ENCODE results near the gene PIK3R5.

PIK3R5 gene

DNA sequence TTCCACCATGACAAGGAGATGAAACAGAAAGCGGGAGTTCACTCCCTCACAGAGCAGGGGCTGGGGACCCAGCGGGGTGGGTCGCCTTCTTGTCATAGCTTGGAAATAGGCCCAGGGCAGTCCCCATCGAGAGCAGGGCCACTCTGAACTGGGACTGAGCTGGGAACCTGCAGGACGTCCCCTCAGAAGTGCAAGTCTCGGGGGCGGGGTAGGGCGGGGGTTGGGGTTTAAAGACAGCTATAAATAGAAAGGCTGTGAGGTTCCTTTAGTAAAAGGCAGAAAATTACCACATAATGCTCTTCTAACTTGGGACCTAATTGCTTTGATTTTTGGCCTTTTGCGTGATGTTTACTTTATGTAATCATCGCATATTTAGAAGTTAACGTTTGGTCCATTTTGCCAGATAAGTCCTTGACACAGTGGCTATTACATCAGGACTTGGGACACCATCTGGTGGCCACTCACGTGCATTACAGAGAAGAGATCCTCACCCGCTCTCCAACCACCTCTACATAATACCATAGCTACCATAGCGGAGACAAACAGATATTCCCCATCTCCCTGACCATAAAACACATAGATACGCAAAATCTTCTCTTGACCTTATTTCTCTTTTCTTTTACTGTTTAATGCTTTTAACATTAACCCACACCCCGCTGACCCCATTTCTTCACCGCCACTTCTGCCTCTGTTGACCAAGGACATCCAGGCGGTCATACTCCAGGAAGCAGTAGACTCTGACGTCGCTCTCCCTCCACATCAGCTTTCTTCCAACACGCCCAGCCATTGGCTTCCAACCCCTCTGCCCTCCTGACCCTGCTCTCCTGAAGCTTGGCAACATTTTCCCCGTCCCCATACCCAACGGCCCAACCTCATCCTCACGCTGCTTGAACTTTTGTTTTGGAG, 70.6 kb downstream of the PIK3R5 start:
- TF ChIP-seq GATA2 (IDR thresholded peaks at IDR 0.05; ENCODE audit: low read depth, low read length) (no peak), GATA3 (IDR thresholded peaks at IDR 0.05; ENCODE audit: low read depth, low read length) (no peak)

DNA sequence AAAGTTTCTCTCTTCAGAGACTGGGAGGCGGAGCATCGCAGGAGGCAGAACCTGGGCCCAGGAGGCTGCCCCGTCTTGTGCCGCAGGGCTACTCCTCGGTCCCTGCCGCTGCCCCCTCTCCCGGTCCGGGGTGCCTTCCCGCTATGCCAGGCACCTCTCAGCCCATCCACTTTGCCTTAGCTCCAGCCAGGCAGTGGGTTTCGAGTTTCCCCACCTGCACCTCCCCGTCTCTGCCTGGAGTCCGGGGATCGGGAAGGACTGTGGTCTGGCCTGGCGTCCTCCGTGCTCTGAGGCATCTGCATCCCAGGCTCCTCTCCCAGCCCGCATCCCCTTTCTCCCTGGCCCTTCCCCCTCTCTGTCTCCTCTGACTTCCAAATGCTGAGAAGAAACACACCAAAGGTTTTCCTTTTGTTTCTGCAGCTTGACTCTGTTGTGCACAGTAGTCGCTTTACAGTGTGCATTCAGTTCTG, 71.3 kb downstream of the PIK3R5 start:
- TF ChIP-seq GATA2 (IDR thresholded peaks at IDR 0.05; ENCODE audit: low read depth, low read length) = no peak
- TF ChIP-seq GATA3 (IDR thresholded peaks at IDR 0.05; ENCODE audit: low read depth, low read length) = no peak

DNA sequence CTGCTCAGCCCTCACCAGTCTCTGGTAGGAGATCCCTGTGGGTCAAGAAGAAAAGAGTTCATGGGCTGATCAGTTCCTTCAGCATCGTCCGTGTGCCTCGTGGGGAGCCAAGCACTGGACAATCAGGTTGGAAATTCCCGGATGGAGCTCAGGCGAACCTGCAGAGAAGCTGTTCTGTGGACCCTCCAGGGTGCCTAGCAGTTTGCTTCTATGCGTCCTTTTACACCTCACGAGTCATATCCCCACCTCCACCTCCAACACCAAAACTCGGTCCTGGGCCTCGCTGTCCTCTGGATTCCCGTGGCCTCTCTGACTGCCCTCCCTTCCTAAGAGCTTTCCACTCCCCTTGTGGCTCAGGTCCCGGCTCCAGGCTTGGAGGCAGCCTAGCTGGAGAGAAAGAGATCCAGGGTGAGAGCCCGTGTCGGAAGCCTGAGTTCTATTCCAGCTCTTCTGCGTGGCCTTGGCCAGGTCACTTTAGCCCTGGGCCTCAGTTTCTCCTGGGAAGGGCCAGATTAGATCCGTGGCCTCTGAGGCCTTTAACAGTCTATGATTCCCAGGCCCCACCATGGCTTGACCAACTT, 71.8 kb downstream of the PIK3R5 start:
- no peak for TF ChIP-seq GATA2 (IDR thresholded peaks at IDR 0.05; ENCODE audit: low read depth, low read length)
- TF ChIP-seq GATA3 (IDR thresholded peaks at IDR 0.05; ENCODE audit: low read depth, low read length) = no peak

- TF ChIP-seq GATA3 (IDR thresholded peaks at IDR 0.05; ENCODE audit: low read depth, low read length) (no peak), GATA2 (IDR thresholded peaks at IDR 0.05; ENCODE audit: low read depth, low read length) (no peak)
These were observed 72.4 kb downstream of the PIK3R5 start for GRCh38 chr17:8893059-8893458.

DNA sequence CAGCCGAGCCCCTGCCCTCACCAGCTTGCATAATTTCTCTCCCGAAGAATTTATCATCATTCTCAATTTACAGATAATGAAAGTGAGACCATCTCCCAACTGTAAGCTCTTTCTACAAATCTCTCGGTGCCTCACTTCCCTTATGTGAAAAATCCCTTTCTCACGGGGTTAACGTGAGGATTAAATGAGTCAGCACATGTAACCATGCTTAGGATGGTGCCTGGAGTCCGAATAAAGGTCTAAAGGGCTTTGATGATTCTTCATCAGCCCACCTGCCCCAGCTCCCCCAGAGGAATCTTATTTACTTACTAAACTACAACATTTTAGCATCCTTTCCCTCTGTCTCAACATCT, 73.2 kb downstream of the PIK3R5 start:
- TF ChIP-seq GATA3 (IDR thresholded peaks at IDR 0.05; ENCODE audit: low read depth, low read length) (no peak), GATA2 (IDR thresholded peaks at IDR 0.05; ENCODE audit: low read depth, low read length) (no peak)

DNA sequence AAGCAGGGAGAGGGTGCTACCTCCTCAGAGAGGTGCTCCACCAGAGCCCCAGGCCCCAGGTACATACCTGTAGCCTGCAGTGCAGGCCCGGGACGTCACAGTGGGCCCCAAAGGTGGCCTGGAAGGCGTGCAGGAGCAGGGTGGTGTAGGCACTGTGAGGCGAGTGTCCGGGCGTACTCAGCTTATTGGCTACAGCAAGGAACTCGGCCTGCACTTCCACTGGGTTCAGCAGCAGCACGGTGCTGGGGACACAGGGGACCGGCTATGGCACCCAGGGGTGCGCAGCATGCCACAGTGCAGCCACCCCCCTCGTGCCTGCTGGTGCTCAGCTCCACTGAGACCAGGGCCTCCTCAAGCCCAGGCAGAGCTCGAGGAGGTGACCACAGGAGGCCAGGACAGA, 74.8 kb downstream of the PIK3R5 start:
- TF ChIP-seq GATA2 (IDR thresholded peaks at IDR 0.05; ENCODE audit: low read depth, low read length) (no peak), GATA3 (IDR thresholded peaks at IDR 0.05; ENCODE audit: low read depth, low read length) (no peak)

DNA sequence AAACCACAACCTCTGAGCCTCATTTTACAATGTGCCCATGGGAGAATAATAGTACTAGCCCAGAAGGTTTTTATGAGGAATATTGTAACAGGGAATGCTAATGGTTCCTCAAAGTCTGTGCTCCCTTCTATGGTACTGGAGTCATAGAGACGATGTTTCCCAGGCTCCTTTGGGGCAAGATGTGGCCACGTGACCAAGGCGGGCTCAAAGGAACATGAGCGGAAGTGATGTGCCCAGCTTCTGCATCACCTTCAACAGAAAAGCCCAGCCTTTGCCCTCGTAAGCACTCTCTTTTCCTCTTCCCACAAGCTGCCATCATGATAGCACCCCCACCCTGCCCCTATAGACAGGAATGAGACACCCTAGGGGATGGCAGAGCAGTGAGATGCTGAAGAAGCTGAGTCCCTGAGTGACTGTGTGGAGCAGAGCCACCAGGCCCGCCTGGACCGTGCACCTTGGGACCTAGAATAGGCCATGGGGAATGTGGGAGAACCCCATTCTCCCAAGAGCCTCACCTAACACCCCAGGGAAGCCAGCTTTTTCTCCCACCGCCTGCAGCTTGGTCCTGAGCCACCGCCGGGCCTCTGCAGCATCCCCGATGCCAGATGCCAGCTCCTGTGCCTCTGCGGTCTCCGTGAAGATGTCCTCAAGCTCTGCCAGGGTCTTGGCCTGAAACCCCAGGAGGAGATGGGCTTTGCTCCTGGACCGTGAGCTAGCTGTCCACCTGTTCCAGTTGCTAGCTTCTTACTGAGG, 75.9 kb downstream of the PIK3R5 start:
- TF ChIP-seq GATA3 (IDR thresholded peaks at IDR 0.05; ENCODE audit: low read depth, low read length) (no peak), GATA2 (IDR thresholded peaks at IDR 0.05; ENCODE audit: low read depth, low read length) (no peak)

DNA sequence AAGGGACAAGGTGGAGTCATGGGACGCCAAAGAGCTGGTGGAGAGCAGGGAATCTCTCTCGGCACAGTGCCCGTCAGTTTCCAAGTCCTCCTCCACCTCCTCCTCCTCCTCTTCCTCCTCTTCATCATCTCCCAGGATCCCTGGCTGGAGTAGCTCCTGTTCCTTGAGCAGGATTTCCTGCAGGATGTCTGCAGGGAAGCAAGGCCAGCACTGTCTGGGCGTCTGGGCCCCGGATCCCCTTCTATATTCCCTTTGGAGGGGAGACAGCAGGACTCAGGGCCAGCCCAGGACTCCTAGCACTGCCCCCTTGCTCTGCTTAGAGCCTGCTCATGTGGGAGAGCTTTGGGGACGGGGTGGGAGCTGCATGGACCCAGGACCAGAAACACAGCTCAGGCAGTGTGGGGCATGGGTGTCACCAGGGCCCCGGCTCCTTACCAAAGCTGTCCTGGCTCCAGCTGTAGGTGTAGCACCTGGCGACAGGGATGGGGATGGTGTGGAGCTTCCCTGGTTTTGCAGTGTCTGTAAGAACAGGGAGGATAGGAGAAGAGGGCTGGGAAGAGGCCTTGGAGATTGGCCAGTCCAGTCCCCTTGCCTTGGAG, 76.7 kb downstream of the PIK3R5 start:
- TF ChIP-seq GATA3 (IDR thresholded peaks at IDR 0.05; ENCODE audit: low read depth, low read length) (no peak), GATA2 (IDR thresholded peaks at IDR 0.05; ENCODE audit: low read depth, low read length) (no peak)

DNA sequence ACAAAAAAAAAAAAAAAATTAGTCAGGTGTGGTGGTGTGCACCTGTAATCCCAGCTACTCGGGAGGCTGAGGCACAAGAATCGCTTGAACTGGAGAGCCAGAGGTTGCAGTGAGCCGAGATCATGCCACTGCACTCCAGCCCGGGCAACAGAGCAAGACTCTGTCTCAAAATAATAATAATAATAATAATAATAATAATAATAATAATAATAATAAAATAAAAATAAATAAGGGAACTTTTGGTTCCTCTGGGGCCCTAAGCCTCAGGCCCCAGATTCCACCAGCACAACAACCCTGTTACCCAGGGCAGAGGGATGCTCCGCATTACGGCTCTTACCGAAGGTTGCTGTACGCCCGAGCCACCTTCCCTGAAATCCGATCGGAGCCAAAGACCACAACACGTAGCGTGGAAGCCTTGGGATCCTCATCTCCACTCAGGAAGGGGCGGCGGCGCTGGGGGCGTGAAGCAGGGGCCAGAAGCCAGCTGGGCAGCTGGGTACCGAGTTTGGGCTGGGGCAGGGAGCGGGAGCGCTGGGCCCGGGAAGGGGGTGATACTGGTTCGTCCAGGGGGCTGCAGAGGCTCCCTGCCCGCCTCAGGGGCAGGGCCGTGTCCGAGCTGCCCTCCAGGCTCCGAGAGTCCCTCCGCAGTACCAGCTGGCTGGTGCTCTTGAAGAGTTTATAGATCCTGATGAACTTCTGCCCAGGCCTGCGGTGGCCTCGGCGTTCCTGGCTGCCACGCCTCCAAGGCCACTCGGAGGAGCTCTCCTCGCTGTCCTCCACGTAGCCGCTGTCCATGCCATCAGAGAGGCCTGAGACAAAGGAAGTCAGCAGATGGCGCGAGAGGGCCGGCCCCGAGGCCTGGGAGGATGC, 77.4 kb downstream of the PIK3R5 start:
- TF ChIP-seq GATA3 (IDR thresholded peaks at IDR 0.05; ENCODE audit: low read depth, low read length) (no peak), GATA2 (IDR thresholded peaks at IDR 0.05; ENCODE audit: low read depth, low read length) (no peak)

GRCh38 chr17:8887301-8887700, 78.2 kb downstream of the PIK3R5 start:
- no peak for TF ChIP-seq GATA3 (IDR thresholded peaks at IDR 0.05; ENCODE audit: low read depth, low read length)
- TF ChIP-seq GATA2 (IDR thresholded peaks at IDR 0.05; ENCODE audit: low read depth, low read length) = no peak

GRCh38 chr17:8885967-8886684, 79.4 kb downstream of the PIK3R5 start:
- TF ChIP-seq GATA3 (IDR thresholded peaks at IDR 0.05; ENCODE audit: low read depth, low read length) (no peak), GATA2 (IDR thresholded peaks at IDR 0.05; ENCODE audit: low read depth, low read length) (no peak)

DNA sequence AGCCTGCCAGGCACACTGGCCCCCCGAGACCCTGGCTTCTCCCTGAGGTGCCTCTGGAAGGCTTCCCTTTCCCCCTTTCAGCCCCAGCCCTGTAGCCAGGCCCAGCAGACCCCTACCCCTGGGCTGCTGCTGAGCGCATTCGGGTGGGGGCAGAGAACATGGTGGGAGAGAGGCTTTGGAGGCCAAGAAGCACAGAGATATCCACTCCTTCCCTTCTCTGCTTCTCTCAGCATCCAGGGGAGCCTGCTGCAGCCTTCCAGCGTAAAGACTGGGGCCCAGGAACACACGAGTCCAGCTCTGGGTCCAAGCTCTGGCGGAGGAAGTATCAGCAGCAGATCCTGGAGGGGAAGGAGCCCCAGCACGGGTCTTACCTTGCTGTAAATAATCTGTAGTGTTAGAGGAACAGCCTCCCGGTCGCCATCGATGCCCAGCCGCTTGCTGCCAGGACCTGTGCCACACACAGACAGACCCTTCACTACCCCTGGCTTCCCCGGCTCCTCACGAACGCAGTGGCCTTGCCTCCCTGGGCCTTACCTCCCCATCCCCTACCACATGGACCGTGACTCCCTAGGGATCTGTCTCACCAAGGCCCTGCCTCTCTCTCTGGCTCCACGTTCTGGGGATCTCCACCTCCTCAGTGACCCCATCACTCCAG, 81.0 kb downstream of the PIK3R5 start:
- TF ChIP-seq GATA3 (IDR thresholded peaks at IDR 0.05; ENCODE audit: low read depth, low read length) (no peak), GATA2 (IDR thresholded peaks at IDR 0.05; ENCODE audit: low read depth, low read length) (no peak)

Data from SH-SY5Y (cell line).